Measurements from ENCODE around the gene TDRD10. TPM values are rescaled to one million over a fixed set of nuclear protein-coding genes. Genes with fewer than 3 reads are reported as not detected.

TDRD10 gene
- total RNA-seq, 1 experiment from 2014 or later, result 0.31 TPM

DNA sequence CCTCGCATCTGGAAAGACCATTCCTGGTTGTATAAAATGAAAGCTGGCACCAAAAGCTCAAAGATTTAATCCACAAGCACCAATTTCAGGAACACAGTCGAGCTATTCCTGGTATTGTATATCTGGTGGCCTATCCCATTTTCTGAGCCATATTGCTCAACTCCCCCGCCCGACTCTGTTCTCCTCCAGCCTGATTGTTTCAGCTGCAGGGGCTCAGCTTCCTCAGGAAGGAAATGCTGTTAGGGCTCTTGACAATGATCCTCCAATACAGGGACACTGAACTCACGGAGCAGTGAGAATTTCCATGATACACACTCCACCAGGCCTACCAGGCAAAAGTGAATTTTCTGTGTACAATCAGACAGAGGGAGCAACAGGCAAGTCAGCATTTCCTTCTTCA, 16.9 kb upstream of the TDRD10 start:
- Histone ChIP-seq H2AFZ (ENCODE audit: low read length) (no peak overlapping the region), H4K91ac (ENCODE audit: insufficient read length, low read depth, low read length) (no peak overlapping the region), H3K27ac (ENCODE audit: insufficient read length, low read depth, low read length) (no peak overlapping the region), H3K27me3 (ENCODE audit: insufficient read depth, low read length) (no peaks in the 10 kb centered on the region), H3K23me2 (ENCODE audit: insufficient read length, low read depth, low read length, poor library complexity, severe bottlenecking) (no peaks in the 10 kb centered on the region), H4K20me1 (ENCODE audit: control insufficient read depth, insufficient read depth, insufficient read length) (peaks cover 3% of the 10 kb centered on the region), H3K14ac (ENCODE audit: insufficient read depth, low read length) (no peak overlapping the region), H3K23ac (ENCODE audit: insufficient read length, low read depth, low read length) (no peak overlapping the region), H3K79me2 (ENCODE audit: insufficient read depth, low read length) (no peaks in the 10 kb centered on the region), H3K18ac (ENCODE audit: insufficient read length, low read depth, low read length) (no peak overlapping the region), H2AK5ac (ENCODE audit: insufficient read length, low read length) (no peak overlapping the region), H4K8ac (replicated peaks; ENCODE audit: insufficient read length, low read depth, low read length) (no peak overlapping the region), H3K9me3 (ENCODE audit: control insufficient read depth, low read depth, low read length) (no peaks in the 10 kb centered on the region), H3T11ph (ENCODE audit: low read length) (no peak overlapping the region), H2BK120ac (ENCODE audit: low read depth, low read length, poor library complexity, severe bottlenecking) (no peak overlapping the region), H3K9ac (ENCODE audit: extremely low read depth, insufficient read length, low read length) (no peak overlapping the region), H3K4ac (ENCODE audit: low read depth, low read length) (no peak overlapping the region), H3K56ac (ENCODE audit: insufficient read length, low read depth, low read length) (no peak overlapping the region), H3K79me1 (ENCODE audit: insufficient read depth, low read depth, low read length, poor library complexity, severe bottlenecking) (no peaks in the 10 kb centered on the region), H3K4me2 (ENCODE audit: insufficient read depth, insufficient read length, low read length) (no peak overlapping the region), H4K5ac (ENCODE audit: insufficient read length, low read depth, low read length) (no peak overlapping the region), H2BK5ac (ENCODE audit: insufficient read length, low read length) (no peak overlapping the region), H2BK20ac (ENCODE audit: low read depth, low read length, poor library complexity, severe bottlenecking) (no peak overlapping the region), H3K4me1 (ENCODE audit: insufficient read depth, low read length) (no peaks in the 10 kb centered on the region), H2BK15ac (ENCODE audit: low read depth, low read length) (no peak overlapping the region), H2BK12ac (ENCODE audit: insufficient read length, low read depth, low read length) (no peak overlapping the region)
- TF ChIP-seq CTCF (conservative IDR thresholded peaks at IDR 0.05), result no peak
- Mint-ChIP-seq H3K9me3 (no peaks in the 10 kb centered on the region), H3K4me3 (no peak overlapping the region), H3K4me1 (0 out of 4 replicates have a peak, but pooled peaks cover 0 to 3% of the 10 kb centered on the region in 2 experiments), H3K36me3 (ENCODE audit: insufficient read depth in 1 of 3, low read depth in 3 of 3) (no peaks in the 10 kb centered on the region), H3K27me3 (ENCODE audit: low read depth) (no peaks in the 10 kb centered on the region), H3K27ac (peak overlapping the region in 1 of 3 experiments; percentile 64; a peak in 1 of 7 replicates)
- no CpG with 5 or more reads among the region's 5 CpGs for WGBS (ENCODE audit: extremely low coverage, insufficient read length, low lambda C conversion rate)
- DNase-seq, result no peak
